ENCODE results near the gene ROR2. TPM values are rescaled to one million over a fixed set of nuclear protein-coding genes. Genes with fewer than 3 reads are reported as not detected.

ROR2 gene
- 1 to 10 TPM; 1.8 to 4.2 (median 2.7) TPM for total RNA-seq

DNA sequence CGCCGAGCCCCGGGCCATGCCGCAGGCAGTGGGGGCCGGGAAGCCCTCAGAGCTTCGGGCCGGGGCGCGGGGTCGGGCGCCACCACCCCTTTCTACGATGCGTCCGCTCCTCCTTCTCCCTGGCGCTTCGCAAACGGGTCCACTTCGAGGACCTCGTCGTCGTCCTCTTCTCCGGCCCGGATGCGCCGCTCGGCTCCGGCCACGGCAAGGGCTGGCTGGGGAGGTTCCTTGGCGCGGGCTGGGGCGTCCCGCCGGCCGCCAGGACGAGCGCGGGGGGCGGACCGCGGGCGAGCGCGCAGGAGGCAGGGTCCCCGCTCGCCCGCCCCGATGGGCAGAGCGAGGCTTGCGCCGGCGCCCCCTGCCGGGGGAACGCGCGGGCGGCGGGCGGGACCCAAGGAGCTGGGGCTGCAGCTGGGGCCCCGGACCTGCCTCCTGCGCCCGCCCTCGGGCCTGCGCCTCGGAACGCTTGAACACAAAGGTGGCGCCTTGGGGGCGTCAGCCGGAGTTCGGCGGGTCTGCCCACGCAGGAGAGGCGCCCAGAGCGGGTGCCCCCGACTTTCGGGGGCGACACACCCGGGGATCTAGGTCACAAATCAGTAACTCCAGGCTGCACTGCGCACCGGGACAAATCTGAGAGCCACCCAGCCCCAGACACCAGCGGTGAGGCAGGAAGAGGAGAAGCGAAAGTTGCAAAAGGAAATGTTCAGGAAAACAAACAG lies at the start of gene ROR2:
ROR2 (minus strand) TSS at position 283 of the 719 bp plus-strand sequence.
- no peaks in the 10 kb centered on the region for H3K36me3 ChIP-seq
- H3K4me1 ChIP-seq, result peaks cover 0 to 27% (median 7%) of the 10 kb centered on the region in 4 donors
- H3K9me3 ChIP-seq, result peaks cover 0 to 13% (median 0%) of the 10 kb centered on the region in 4 donors
- DNase-seq (ENCODE audit: low spot score in 2 of 2), result no peak
- peaks cover 0 to 55% of the 10 kb centered on the region in 2 donors for H3K27me3 ChIP-seq
- WGBS, 2 donors, result 2 to 3% methylated on average over 22 to 43 of the region's 81 CpGs
- peak within 1 kb of the TSS in 1 of 4 donors; percentile 53 for H3K27ac ChIP-seq
- TF ChIP-seq EP300 (IDR thresholded peaks at IDR 0.05) (no peak), POLR2A (IDR thresholded peaks at IDR 0.05) (peak in 1 of 2 donors; percentile 12)
- TF ChIP-seq, protein P1, sequence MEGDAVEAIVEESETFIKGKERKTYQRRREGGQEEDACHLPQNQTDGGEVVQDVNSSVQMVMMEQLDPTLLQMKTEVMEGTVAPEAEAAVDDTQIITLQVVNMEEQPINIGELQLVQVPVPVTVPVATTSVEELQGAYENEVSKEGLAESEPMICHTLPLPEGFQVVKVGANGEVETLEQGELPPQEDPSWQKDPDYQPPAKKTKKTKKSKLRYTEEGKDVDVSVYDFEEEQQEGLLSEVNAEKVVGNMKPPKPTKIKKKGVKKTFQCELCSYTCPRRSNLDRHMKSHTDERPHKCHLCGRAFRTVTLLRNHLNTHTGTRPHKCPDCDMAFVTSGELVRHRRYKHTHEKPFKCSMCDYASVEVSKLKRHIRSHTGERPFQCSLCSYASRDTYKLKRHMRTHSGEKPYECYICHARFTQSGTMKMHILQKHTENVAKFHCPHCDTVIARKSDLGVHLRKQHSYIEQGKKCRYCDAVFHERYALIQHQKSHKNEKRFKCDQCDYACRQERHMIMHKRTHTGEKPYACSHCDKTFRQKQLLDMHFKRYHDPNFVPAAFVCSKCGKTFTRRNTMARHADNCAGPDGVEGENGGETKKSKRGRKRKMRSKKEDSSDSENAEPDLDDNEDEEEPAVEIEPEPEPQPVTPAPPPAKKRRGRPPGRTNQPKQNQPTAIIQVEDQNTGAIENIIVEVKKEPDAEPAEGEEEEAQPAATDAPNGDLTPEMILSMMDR (IDR thresholded peaks at IDR 0.05), result peak; percentile 25 to 86 (median 52)
- peak within 1 kb of the TSS; percentile 21 to 47 (median 37) for H3K4me3 ChIP-seq

DNA sequence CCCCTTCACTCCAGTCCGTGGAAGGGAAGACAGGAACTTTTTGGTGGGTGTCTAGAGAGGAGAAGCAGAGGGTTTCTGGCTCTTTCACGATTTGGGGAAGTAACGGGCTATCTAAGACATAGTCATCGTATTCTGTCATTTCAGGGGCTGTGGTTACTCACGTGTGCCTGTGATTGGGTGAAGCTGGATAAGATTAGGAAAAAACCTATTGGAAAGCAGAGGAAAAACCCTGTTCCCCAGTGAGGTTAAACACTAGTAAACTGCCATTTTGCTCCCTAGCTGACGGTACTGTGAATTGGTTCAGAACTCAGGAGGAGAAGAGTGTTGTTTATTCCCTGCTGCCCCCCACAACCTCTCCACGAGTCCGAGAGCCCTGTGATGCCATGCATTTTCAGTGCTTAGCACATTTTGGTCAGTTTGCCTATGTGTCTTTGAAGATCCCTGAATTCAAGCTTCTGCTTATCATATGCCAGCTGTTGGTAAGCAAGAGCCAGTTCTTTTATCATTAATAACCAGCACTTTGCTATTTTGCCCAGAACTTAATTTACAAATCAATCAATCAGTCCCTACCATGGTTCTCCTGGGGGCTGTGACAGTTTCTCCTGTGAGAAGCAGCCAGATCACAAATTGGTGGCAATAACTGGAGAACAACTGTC lies 45.1 kb upstream of the ROR2 start:
- H3K27me3 ChIP-seq, result no peaks in the 10 kb centered on the region
- TF ChIP-seq, protein P1 (IDR thresholded peaks at IDR 0.05), result no peak
- no peak for TF ChIP-seq POLR2A (IDR thresholded peaks at IDR 0.05)
- TF ChIP-seq EP300 (IDR thresholded peaks at IDR 0.05), result no peak
- H3K9me3 ChIP-seq, result no peaks in the 10 kb centered on the region
- 58 to 63% methylated on average over 8 of the region's 8 CpGs for WGBS, 2 donors
- H3K27ac ChIP-seq, result no peak overlapping the region
- no peak for DNase-seq (ENCODE audit: low spot score in 2 of 2)
- H3K36me3 ChIP-seq, result no peaks in the 10 kb centered on the region
- H3K4me3 ChIP-seq, result no peak overlapping the region
- no peaks in the 10 kb centered on the region for H3K4me1 ChIP-seq

DNA sequence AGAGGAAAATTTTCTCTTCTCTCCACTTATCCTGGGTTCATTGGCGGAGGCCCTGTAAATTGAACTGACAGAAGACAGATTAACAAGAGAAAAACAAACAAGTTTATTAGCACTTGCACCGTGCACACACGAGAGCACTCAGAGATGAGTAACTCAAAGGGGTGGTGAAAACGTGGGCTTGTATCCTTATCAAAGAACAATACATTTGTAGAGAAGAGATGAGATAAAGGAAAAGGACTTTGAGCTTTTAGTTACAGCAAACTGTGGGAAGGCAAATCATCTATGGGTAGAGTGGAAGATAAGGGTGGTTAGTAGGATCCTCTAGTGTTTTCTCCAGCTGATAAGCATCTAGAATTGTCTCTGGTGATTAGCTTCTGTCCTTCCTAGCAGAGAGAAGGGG lies 44.4 kb upstream of the ROR2 start:
- Histone ChIP-seq H3K27ac (no peak overlapping the region), H3K4me3 (no peak overlapping the region), H3K36me3 (no peaks in the 10 kb centered on the region), H3K9me3 (no peaks in the 10 kb centered on the region), H3K27me3 (no peaks in the 10 kb centered on the region), H3K4me1 (no peaks in the 10 kb centered on the region)
- TF ChIP-seq, protein P1 (IDR thresholded peaks at IDR 0.05), result no peak
- no peak for TF ChIP-seq POLR2A (IDR thresholded peaks at IDR 0.05)
- no peak for TF ChIP-seq EP300 (IDR thresholded peaks at IDR 0.05)
- no peak for DNase-seq (ENCODE audit: low spot score in 2 of 2)
- WGBS, 2 donors, result 41 to 60% methylated on average over 4 of the region's 4 CpGs

- no peak overlapping the region for H3K27ac ChIP-seq
- 32 to 37% methylated on average over 12 of the region's 12 CpGs for WGBS, 2 donors
- H3K9me3 ChIP-seq, result no peaks in the 10 kb centered on the region
- no peak for DNase-seq (ENCODE audit: low spot score in 2 of 2)
- no peaks in the 10 kb centered on the region for H3K27me3 ChIP-seq
- no peak overlapping the region for H3K4me3 ChIP-seq
- no peaks in the 10 kb centered on the region for H3K4me1 ChIP-seq
- TF ChIP-seq POLR2A (IDR thresholded peaks at IDR 0.05), result no peak
- no peak for TF ChIP-seq EP300 (IDR thresholded peaks at IDR 0.05)
- TF ChIP-seq, protein P1 (IDR thresholded peaks at IDR 0.05), result no peak
- H3K36me3 ChIP-seq, result no peaks in the 10 kb centered on the region
Measured at GRCh38 chr9:91992461-91993041, 42.5 kb upstream of the ROR2 start.
